Subcutaneous adipose tissue (tissue), 4 donors: Measurements from ENCODE around the gene WWOX. TPM values are rescaled to one million over a fixed set of nuclear protein-coding genes. Genes with fewer than 3 reads are reported as not detected.

ENCODE experiments used
- total RNA-seq, 4 donors: library from RNA; depleted of rRNA; stranded (reverse); fragments of >200 nt; gene quantifications; one replicate each; pipeline ENCODE4 v1.1.0, GENCODE V29; 2016
- TF ChIP-seq, protein P1 (sequence below): fragments of 450-650 bp; IDR thresholded peaks from one replicate; pipeline ENCODE4 v1.5.1; 2016; ENCODE audit warnings: low read depth, mild to moderate bottlenecking, control low read depth, antibody characterized with exemption, moderate library complexity

The WWOX gene
- total RNA-seq, 4 donors from 2014 or later = 31.4 to 67.8 (median 46.0) TPM

GRCh38 chr16:78413651-78414050 is 314.2 kb downstream of the WWOX start:
- TF ChIP-seq, protein P1, sequence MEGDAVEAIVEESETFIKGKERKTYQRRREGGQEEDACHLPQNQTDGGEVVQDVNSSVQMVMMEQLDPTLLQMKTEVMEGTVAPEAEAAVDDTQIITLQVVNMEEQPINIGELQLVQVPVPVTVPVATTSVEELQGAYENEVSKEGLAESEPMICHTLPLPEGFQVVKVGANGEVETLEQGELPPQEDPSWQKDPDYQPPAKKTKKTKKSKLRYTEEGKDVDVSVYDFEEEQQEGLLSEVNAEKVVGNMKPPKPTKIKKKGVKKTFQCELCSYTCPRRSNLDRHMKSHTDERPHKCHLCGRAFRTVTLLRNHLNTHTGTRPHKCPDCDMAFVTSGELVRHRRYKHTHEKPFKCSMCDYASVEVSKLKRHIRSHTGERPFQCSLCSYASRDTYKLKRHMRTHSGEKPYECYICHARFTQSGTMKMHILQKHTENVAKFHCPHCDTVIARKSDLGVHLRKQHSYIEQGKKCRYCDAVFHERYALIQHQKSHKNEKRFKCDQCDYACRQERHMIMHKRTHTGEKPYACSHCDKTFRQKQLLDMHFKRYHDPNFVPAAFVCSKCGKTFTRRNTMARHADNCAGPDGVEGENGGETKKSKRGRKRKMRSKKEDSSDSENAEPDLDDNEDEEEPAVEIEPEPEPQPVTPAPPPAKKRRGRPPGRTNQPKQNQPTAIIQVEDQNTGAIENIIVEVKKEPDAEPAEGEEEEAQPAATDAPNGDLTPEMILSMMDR = no peak

- TF ChIP-seq, protein P1 = no peak
Measured at GRCh38 chr16:78415013-78415412, 315.6 kb downstream of the WWOX start.

- TF ChIP-seq, protein P1 = no peak
Measured at GRCh38 chr16:78415669-78416068, 316.2 kb downstream of the WWOX start.

- TF ChIP-seq, protein P1 = no peak
Measured at GRCh38 chr16:78416400-78416799, 316.9 kb downstream of the WWOX start.

GRCh38 chr16:78421181-78421708 is 321.8 kb downstream of the WWOX start:
- TF ChIP-seq, protein P1 = no peak

- TF ChIP-seq, protein P1 = no peak
Measured at GRCh38 chr16:78425281-78425680, 325.8 kb downstream of the WWOX start.

DNA sequence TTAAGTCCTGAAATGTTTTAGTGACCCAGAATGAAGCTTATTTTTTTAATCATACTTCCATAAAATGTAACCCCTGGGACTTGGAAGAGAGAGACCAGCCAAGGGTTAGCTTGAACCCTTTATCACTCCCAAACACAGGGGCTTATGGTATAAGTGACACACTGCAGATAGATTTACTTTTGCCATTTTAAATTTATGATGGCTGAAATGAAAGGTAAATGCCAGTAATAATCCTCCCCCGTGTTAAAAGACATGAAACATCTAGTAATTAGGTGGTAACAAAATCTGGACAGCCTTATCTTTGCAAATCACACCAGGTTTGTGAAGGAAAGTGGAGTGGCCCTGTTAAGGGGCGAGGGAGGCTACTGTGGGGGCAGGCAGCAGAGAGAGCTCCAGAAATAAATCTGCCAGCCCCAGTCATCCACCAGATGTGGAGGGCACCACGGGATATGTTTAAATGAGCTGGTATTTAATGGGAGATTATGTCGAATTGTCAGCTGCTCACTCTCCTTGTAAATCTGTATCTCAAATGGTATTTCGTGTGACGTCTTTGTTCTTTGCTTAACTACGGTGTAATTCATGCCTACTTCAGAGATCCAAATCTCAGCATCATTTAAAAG is 326.5 kb downstream of the WWOX start:
- TF ChIP-seq, protein P1 = no peak
